Pancreas (tissue), 10 donors: Measurements from ENCODE around the gene ERC1. TPM values are rescaled to one million over a fixed set of nuclear protein-coding genes. Genes with fewer than 3 reads are reported as not detected.

ENCODE experiments used
- ATAC-seq, 4 donors: fragments of 200-7000 bp; cut with Tn5 transposase; one replicate each; pipeline versions ENCODE4 v1.8.0 to v1.9.1; 2020; ENCODE audit warnings: mild to moderate bottlenecking in 4 of 4, moderate library complexity in 4 of 4
- DNase-seq, 6 donors: peaks; one replicate each; pipeline ENCODE4 v3.0.0-alpha.2; 2020
- FAIRE-seq: peaks from 2 replicates; lab custom pipeline; 2012; peaks lifted over from hg19 to GRCh38; lab: Jason Lieb, UNC
- H3K27ac ChIP-seq, 4 donors: fragments of 200-600 bp; sonication (generic); 1 replicate in 3 of 4; 2 replicates in 1 of 4; pipeline versions ENCODE4 v1.5.0 to v1.8.0; 2020
- H3K27me3 ChIP-seq, 4 donors: fragments of 200-600 bp; one replicate each; pipeline ENCODE4 v1.8.0; 2021
- H3K36me3 ChIP-seq, 3 donors: fragments of 200-600 bp; sonication (generic) in 1 of 3; one replicate each; pipeline versions ENCODE4 v1.5.0 to v1.8.0; 2020 to 2021
- H3K4me1 ChIP-seq, 3 donors: fragments of 200-600 bp; one replicate each; pipeline ENCODE4 v1.8.0; 2021
- H3K4me3 ChIP-seq, 4 donors: fragments of 200-600 bp; sonication (generic) in 2 of 4; one replicate each; pipeline versions ENCODE4 v1.5.0 to v1.8.0; 2020 to 2021
- H3K9me3 ChIP-seq, 4 donors: fragments of 200-600 bp; one replicate each; pipeline ENCODE4 v1.8.0; 2021
- WGBS, 2 donors: extraction: QIAGEN DNeasy Blood & Tissue Kit; methylation state at CpG; one replicate each; pipeline ENCODE4 v1.1.7; 2013; 5-methylcytosine and 5-hydroxymethylcytosine counted together
- intact Hi-C, 3 donors: fragments of 100-400 bp; cut with DNase I; formaldehyde crosslinking; loops; one replicate each; pipeline versions ENCODE4 v1.11.1 to v1.14.2; 2022
- polyA plus RNA-seq, 2 donors: library from polyadenylated mRNA; stranded (reverse); fragments of 200-250 nt; gene quantifications; one replicate each; pipeline ENCODE4 v1.2.3, GENCODE V29; 2013
- total RNA-seq, 6 donors: library from RNA; stranded (reverse); fragmentation: NEBNext Ultra II Directional in 4 of 6; extraction: Animal tissue kit (Norgen Biotek cat#: 25700) in 4 of 6; gene quantifications; one replicate each; pipeline versions ENCODE4 v1.2.1 to v1.2.4, GENCODE V29; 2021 to 2023
- TF ChIP-seq, protein P1 (sequence below), 4 donors: fragments of 200-600 bp; sonication (generic) in 3 of 4; IDR thresholded peaks; one replicate each; pipeline versions ENCODE4 v1.5.0 to v1.8.0; 2021; ENCODE audit warnings: antibody characterized with exemption in 4 of 4
- donor health status: healthy with polysubstance abuse.
- donor health status: DM: no; HTN: no; CAD: no; lungs with moderate emphysema.
- donor health status: DM: no; HTN: no; CAD: no.
- donor health status: control.
- donor health status: control.
- donor health status: Bipolar disorder and iron deficiency.
- donor health status: DM: yes; HTN: yes; CAD: no.
- donor health status: DM: no; HTN: no; CAD: no.
- donor health status: DM: no; HTN: no; CAD: no.
- donor health status: DM: yes; HTN: yes; CAD: no.

ERC1 gene
- total and polyA plus RNA-seq, 8 donors: 4.1 to 41.4 (median 20.5) TPM

GRCh38 chr12:1369460-1369859 is 378.4 kb downstream of the ERC1 start:
- H3K27ac ChIP-seq: no peak overlapping the region
- H3K4me3 ChIP-seq: no peak overlapping the region
- no peaks in the 10 kb centered on the region for H3K4me1 ChIP-seq
- TF ChIP-seq, protein P1, sequence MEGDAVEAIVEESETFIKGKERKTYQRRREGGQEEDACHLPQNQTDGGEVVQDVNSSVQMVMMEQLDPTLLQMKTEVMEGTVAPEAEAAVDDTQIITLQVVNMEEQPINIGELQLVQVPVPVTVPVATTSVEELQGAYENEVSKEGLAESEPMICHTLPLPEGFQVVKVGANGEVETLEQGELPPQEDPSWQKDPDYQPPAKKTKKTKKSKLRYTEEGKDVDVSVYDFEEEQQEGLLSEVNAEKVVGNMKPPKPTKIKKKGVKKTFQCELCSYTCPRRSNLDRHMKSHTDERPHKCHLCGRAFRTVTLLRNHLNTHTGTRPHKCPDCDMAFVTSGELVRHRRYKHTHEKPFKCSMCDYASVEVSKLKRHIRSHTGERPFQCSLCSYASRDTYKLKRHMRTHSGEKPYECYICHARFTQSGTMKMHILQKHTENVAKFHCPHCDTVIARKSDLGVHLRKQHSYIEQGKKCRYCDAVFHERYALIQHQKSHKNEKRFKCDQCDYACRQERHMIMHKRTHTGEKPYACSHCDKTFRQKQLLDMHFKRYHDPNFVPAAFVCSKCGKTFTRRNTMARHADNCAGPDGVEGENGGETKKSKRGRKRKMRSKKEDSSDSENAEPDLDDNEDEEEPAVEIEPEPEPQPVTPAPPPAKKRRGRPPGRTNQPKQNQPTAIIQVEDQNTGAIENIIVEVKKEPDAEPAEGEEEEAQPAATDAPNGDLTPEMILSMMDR (IDR thresholded peaks at IDR 0.05): no peak
- H3K9me3 ChIP-seq: no peaks in the 10 kb centered on the region
- no peaks in the 10 kb centered on the region for H3K36me3 ChIP-seq
- DNase-seq (no peak), ATAC-seq (no peak), FAIRE-seq (no peak)
- WGBS, 2 donors: 92 to 94% methylated on average over 5 of the region's 5 CpGs
- H3K27me3 ChIP-seq: no peaks in the 10 kb centered on the region
- intact Hi-C loops: no loop called here

DNA sequence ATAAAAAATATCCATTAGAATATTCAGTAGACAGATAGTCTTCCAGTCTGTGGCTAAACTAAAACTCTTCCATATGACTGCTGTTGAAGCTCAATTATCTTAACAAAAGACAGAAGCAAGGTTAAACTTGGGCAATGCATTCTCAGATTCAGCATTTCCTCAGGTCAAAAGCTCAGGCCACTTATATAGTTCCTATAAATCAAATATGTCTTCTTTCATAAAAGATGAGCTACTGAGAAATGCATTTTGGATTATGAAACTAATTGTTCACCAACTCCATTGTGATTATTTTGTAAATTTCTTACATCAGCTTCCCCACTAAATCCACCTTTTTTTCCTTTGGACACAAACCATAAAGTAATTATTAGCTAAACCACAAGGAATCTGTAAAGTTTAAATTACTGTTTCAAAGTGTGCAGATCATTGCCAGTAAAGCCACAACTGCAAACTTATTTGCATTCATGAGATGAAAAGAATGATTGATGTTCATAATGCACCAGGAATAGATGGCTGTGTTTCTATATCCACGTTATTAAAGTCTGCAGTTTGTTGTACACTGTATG is 379.0 kb downstream of the ERC1 start:
- H3K27me3 ChIP-seq: no peaks in the 10 kb centered on the region
- WGBS, 2 donors: 84 to 85% methylated on average over 1 of the region's 1 CpG
- no peaks in the 10 kb centered on the region for H3K9me3 ChIP-seq
- FAIRE-seq: no peak
- intact Hi-C loops: no loop called here
- no peak overlapping the region for H3K27ac ChIP-seq
- no peak for DNase-seq
- H3K4me1 ChIP-seq: no peaks in the 10 kb centered on the region
- no peaks in the 10 kb centered on the region for H3K36me3 ChIP-seq
- no peak for ATAC-seq
- H3K4me3 ChIP-seq: no peak overlapping the region
- TF ChIP-seq, protein P1 (IDR thresholded peaks at IDR 0.05): no peak

- TF ChIP-seq, protein P1 (IDR thresholded peaks at IDR 0.05): no peak
- no peak for FAIRE-seq
- no peaks in the 10 kb centered on the region for H3K27me3 ChIP-seq
- DNase-seq: no peak
- no peaks in the 10 kb centered on the region for H3K4me1 ChIP-seq
- H3K27ac ChIP-seq: no peak overlapping the region
- H3K9me3 ChIP-seq: no peaks in the 10 kb centered on the region
- H3K4me3 ChIP-seq: no peak overlapping the region
- H3K36me3 ChIP-seq: no peaks in the 10 kb centered on the region
- WGBS, 2 donors: 80 to 84% methylated on average over 8 of the region's 8 CpGs
- intact Hi-C loops: no loop called here
- no peak for ATAC-seq
Measured at GRCh38 chr12:1373901-1374735, 383.1 kb downstream of the ERC1 start.

DNA sequence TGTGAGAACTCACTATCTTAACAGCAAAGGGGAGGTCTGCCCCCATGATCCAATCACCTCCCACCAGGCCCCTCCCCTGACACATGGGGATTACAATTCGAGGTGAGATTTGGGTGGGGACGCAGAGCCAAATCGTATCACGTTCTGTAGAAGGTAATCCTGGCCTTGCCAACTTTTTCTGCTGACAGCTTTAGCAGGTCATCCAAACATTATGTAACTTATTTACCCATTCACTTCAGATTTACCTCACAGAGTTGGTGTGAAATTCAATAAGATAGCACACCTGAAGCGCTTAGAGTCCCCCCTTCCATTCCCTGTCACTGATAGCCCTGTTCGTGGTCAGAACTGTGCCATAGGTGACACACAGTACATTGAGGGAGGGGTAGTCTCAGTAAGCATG is 384.3 kb downstream of the ERC1 start:
- intact Hi-C loops: no loop called here
- no peak for FAIRE-seq
- TF ChIP-seq, protein P1 (IDR thresholded peaks at IDR 0.05): no peak
- WGBS, 2 donors: 62 to 67% methylated on average over 6 of the region's 6 CpGs
- Histone ChIP-seq H3K27ac (no peak overlapping the region), H3K4me1 (no peaks in the 10 kb centered on the region), H3K4me3 (no peak overlapping the region), H3K9me3 (no peaks in the 10 kb centered on the region), H3K36me3 (no peaks in the 10 kb centered on the region), H3K27me3 (no peaks in the 10 kb centered on the region)
- no peak for ATAC-seq
- no peak for DNase-seq

- no peak for DNase-seq
- TF ChIP-seq, protein P1 (IDR thresholded peaks at IDR 0.05): no peak
- H3K4me3 ChIP-seq: no peak overlapping the region
- no peak overlapping the region for H3K27ac ChIP-seq
- H3K9me3 ChIP-seq: no peaks in the 10 kb centered on the region
- 93 to 94% methylated on average over 5 of the region's 5 CpGs for WGBS, 2 donors
- FAIRE-seq: no peak
- intact Hi-C loops: no loop called here
- no peak for ATAC-seq
- no peaks in the 10 kb centered on the region for H3K4me1 ChIP-seq
- no peaks in the 10 kb centered on the region for H3K36me3 ChIP-seq
- H3K27me3 ChIP-seq: no peaks in the 10 kb centered on the region
Measured at GRCh38 chr12:1377117-1377516, 386.1 kb downstream of the ERC1 start.
